Dedifferentiated amniotic fluid mesenchymal stem cell (primary cell): ENCODE results near the gene C10orf105.

Source experiments
- DNase-seq: peaks from one replicate; pipeline ENCODE4 v3.0.0-alpha.2; 2016; ENCODE audit errors: extremely low spot score

C10orf105 gene

DNA sequence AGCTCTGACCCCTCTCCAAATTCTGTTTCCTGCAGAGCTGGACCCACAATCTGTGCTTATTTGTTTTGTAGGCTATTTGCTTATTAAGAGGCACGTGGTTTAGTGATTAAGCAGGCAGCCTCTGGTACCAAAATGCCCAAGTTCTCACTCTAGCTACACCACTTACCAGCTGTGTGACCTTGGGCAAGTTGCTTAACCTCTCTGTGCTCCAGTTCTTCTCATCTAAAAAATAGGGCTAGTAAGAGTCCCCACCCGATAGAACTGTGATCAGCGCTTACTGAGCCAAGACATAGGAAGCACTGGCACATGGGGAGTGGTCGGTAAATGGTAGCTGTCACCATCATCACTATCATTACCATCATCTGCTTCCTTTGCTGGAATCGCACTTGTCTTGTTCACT is 20.8 kb downstream of the C10orf105 start:
- DNase-seq: no peak

DNA sequence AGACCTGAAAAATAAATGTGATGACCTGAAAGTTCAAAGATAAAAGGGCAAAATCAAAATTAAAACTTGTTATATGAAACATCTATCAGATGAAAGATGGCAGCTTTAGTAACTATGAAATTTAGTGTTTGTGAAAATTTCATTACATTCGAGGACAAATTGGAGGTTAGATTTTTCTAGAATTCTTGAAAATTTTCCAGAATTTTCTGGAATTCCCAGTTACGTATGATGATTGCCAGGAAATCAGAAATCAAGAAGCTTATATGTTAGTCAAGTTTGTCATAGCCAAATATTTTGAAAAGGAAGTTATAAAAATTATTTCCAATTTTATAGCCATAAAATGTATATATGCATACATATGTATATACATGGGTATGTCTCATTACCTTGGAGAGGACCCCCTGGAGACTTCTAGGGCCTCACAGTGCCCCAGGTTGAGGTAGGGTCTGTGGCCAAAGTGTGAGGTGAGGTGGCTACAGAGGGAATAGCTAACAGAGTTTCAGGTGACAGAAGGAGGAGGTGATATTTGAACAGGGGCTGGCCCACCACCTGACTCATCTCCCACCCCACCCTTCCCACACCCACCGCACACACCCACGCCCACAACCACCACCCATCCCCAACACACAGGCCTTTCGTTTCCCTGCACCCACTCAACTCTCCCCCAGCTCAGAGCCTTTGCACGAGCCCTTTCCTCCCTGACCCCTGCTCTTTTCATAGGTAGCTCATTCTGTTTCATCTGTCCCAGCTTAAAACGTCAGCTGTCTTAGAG is 21.5 kb downstream of the C10orf105 start:
- no peak for DNase-seq

DNA sequence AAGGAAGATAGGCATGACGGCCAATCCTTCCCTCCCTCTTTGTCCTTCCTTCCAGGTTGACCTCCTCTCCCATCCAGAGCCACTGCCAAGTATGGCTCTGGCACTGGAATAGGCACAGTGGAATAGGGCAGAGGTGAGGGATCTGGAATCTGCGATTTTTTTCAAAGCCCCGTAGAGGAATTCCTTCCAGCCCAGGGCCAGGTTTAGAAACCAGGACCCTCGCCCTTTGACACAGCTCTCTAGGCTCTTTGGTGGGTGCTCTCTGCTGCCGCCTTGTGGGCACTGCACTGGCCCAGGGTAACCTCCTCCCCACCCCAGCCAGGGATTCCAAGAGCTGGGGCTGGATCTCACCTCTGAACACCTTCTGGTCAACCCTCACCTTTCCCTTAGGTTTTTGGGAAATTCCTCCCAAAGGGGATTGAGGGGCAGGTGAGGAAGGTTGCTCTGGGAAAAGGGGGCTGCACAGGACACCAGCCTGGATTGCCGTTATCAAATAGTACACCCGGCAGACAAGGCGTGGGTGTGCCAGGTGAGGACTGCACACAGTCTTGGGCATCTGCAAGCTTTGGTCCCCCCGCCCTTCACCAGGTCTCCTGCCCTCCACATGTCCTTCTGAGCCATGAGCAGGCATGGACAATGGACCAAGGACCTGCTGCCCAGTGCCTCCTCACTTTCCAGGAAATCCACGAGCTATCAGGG is 22.8 kb downstream of the C10orf105 start:
- no peak for DNase-seq

DNA sequence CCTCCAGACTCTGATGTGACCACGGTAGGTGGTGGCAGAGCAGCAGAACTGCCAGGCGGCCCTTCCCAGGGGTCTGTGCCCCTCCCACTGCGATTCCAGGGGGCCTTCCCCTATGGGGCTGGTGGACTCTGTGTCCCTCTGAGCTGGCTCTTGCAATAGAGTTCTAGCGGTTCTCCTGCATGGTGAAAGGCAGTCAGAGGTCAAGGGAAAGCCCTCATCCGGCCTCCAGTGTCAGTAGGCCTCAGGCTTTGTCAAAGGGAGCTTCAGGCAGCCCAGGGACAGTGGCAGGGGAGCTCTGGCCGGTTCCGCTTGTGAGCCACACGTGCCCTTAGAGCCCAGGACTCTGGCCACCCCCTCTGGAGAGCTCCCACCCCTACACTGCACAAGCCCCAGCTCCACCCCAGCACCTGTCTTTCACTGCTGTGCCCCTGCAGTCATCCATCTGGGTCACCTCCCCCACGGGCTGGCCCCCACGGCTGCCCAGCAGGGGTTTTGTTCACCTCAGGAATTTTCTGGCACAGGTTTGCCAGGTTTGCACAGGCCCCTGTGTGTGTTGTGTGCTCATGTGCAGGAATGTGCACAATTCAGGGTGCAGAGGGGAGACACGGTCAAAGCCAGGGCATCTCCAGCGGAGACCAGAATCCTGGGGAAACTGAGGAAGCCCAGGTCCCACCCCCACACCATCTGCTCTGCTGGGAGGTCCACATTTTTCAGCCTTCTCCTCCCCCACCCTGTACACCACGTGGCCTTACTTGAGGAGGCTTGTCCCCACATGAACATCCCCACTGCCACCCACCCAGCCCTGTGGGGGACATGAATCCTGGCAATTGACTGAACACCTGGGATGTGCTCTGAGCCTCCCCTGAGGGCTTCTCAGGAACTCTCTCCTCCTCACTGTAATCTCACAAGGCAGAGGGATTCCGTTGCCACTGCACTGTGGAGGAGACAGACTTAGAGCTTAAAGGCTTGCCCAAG is 23.8 kb downstream of the C10orf105 start:
- no peak for DNase-seq

DNA sequence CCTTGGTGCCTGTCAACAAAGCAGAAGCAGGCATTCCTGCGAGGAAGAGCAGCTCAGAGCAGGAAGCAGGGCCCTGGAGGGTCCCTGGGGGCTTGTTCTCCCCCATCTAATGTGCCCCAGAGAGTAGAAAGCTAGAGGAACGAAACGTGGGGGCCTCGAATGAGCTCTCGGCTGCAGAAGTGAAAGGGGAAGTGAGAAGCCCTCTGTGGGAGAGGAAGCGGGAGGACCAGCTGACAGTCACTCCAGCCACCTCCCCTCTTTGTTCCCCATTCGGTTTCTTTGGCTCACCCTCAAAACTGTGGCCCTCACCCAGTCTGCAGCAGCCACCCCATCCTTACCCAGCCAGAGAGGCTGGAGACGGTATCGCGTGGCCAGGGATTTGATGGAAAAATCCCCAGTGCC is 25.0 kb downstream of the C10orf105 start:
- no peak for DNase-seq

DNA sequence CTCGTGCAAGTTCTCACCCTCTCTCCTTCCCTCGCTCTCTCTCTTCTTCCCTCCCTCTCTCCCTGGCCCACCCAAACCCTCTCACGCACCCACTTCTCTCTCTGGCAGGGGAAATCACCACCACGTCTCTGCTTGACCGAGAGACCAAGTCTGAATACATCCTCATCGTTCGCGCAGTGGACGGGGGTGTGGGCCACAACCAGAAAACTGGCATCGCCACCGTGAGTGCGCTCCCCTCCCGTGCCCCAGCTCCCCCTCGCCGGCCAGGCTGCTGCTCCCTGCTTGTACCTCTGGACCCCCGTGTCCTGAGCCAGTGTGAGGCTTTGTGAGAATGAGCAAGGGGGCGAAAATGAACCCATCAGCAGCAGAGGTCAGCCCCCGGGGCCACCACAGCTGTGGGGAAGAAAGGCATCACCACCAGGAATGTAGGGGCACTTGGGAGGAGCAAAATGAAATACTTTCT is 25.5 kb downstream of the C10orf105 start:
- DNase-seq: no peak

DNA sequence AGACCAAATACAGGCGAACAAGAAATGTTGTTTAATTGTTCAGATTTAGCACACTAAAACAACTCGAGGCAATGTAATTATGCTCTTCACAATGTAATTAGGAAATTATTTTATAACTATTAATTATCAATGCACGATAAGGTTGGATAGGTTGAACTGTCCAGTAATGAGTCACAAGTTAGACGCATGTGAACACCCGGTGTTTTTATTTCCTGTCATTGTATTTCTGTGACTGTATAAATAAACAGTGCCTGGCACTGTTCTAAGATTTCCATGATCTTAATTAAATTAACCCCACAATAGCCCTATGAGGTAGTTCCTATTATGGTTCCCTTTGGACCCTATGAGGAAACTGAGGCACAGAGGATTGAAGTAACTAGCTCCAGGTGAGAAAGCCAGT is 26.2 kb downstream of the C10orf105 start:
- DNase-seq: no peak

DNA sequence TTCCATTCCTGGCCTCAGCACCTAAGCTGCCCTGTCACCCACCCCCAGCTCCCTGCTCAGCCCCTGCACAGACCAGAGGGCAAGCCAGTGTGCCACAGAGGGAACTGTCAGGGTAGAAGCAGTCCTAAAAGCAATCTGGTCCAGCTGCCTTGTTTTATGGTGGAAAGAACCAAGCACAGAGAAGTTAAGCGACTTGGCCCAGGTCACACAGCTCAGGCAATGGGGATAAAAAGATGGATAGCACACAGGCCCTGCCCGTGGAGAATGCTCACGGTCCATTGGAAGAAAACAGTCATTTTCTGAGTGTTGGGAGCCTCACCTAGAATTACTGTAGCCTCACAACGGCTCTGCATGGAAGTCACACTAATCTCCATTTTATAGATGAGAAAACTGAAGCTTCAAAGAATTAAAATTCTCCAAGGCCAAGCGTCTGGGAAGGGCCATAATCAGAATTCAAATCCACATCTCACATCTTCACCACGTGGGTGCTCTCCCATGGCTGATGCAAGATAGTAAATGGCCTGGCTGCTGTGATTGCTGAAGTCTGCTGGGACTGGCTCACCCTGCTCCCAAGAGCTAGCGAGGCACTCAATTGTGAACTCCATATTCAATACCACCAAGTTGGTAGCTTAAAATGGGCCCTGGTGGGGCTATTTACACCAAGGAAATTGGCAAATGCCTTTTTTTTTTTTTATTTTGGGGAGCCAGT is 26.8 kb downstream of the C10orf105 start:
- DNase-seq: no peak

DNA sequence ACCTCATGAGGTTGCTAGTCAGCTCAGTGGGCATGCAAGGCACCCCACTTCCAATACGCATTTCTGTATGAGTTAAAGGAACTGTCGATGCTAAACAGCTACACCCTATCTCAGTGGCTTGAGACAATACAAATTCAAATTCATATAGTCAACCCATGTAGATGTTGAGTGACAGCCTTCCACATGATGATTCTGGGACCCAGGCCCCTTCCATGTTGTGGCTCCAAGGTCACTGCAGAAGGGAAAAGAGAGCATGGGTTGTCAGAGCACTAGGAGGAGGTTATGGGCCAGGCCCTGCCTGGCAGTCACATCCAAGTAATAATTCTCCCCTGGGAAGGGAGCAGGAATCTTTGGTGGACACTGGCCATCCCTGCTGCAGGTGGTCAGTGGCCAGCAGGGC is 28.2 kb downstream of the C10orf105 start:
- DNase-seq: no peak

DNA sequence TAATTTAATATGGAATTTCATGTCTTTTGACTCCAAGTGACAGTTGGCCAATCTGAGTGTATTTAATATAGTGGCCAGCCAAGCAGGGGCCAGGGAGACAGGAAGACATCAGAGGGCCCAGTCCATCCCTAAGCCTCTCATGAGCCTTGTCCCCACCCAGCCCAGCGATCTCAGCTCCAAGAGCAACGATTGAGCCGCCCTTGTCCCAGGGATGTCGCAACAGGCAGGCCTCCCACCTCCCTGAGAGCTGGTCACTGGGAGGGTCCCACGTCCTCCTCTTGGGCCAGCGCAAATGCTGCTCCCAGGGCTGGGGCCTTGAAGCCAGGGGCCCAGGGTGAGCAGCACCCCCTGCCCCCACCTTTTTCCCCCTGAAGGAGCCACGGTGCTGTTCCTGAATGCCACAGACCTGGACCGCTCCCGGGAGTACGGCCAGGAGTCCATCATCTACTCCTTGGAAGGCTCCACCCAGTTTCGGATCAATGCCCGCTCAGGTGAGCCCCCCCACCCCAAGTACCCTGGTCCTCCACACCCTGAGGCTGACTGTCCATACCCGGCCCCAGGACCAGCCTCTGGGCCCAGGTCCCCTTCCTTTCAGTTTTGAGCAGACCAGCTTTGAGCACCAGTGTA is 29.4 kb downstream of the C10orf105 start:
- no peak for DNase-seq

DNA sequence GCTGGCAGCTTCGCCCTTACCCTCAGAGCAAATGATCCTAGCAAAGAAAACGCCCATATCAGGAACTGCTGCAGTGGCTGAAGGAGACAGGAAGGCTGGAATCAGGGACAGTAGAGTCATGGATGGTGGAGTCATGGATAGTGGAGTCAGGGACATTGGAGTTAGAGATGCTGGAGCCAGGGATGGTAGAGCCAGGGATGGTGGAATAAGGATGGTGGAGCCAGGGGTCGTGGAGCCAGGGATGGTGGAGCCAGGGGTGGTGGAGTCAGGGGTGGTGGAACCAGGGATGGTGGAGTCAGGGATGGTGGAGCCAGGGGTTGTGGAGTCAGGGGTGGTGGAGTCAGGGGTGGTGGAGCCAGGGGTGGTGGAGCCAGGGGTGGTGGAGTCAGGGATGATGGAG is 31.3 kb downstream of the C10orf105 start:
- no peak for DNase-seq

DNA sequence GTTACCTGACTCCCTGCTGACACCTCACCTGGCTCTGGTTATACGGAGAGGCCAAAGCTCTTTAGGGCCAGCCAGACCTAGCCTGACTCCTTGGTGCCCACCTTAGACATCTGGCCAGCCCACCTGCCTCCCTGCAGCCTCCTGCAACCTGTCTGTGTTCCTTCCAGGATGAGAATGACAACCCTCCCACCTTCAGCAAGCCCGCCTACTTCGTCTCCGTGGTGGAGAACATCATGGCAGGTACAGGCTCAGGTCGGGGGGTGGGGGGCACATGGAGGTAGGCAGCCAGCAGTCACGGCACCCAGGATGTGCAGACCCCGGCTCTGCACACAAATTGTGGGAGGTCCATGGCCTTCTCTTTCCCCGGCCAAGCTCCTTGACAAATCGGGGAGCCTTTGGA is 32.1 kb downstream of the C10orf105 start:
- DNase-seq: no peak

DNA sequence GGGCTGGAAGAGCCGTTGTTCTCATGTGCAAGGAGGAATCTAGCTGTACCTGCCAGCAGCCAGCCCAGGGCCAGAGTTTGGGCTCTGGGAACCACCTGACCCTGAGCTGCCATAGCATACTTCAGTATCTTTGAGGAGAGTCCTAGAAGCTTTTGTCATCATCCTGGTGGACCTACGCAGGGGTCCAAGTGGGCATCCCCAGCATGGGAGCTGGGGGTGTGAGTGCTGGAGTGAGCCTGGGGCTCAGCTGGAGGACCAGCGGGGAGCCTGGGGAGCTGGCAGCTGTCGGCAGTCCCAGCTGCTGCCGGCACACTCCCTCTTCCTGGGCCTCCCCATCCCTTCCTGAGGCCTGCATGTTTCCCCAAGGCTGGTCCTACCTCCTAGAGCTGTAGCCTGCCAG is 32.5 kb downstream of the C10orf105 start:
- DNase-seq: no peak

DNA sequence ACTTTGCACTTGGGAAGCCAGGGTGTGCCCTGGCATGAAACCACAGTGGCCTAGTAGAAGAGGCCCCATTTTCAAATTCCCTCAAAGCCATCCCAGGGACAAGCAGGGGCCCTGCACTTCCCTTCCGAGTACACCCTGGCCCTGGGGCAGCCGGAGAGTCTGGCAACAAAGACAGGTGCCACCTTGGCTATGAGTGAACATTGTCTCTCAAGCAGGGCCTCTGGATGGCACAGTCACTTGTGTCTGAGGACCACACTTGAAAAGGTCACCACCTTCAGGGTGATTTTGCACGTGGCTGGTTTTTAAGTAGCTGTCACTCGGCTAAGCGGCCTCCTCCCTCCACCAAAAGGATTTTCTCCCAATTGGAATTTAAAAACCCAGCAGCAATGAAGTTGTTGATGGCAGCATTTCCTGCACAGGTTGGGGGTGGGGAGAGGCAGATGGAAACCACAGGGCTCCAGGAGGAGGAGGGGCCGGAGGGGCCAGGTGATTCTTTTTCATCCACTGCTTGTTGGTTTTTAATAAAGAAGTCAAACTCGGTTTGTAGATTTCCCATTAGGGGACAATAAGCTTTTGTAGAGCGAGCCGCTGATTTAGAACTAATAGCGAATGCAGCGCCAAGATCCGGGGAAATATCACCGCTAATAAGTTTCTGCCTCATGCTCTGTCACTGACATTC is 33.9 kb downstream of the C10orf105 start:
- no peak for DNase-seq

DNA sequence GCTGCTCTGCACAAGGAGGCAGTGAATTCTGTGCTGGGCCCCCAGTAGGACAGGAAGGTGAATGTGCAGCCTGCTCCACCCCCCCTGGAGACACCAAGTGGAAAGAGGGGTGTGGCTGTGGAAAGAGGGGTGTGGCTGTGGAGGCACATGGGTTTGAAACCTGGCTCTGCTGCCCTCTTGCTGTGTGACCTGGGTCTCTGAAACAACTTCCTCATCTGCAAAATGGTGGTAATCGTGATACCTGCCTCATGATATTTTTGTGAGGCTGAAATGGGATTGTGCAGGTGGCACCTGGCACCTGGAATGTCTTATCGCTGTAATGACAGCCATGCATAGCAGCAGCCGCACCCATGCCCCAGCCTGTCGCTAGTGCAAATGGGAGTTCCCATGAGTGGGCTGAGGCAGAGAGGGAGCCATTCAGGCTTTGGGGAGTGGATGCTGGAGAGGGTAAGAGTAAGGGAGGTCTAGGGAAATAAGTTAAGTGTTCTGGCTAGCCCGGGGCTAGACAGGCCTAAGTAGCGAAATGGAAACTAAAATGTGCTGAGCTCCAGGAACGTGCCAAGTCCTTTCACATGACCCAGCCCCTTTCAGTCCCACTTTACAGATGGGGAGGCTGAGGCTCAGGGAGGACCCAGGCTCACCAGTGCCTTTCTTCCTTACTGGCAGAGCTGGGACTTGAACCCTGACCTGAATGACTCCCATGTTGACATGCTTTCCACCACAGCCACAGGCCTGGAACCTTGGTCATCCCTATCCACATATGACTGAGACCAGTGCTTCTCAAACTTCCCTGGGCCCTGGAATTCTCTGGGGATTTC is 35.0 kb downstream of the C10orf105 start:
- no peak for DNase-seq

DNA sequence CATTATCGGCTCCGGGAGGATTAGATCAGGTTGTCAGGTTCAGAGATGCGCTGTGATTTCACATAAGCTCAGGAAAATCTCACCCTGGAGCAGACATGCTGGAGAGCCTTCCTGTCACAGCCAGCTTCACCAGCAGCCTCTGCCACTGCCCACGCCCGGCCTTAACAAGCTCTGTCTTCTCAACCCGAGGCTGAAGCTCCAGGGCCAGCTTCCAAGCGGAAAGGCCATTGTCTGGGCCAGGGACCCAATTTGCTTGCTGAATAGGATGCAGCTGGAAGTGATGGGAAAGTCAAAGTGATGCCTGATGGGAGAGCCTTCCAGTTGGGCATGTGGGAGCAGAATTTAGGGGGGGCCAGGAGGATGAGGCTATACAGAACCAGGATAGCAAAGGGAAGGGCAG is 36.3 kb downstream of the C10orf105 start:
- no peak for DNase-seq

DNA sequence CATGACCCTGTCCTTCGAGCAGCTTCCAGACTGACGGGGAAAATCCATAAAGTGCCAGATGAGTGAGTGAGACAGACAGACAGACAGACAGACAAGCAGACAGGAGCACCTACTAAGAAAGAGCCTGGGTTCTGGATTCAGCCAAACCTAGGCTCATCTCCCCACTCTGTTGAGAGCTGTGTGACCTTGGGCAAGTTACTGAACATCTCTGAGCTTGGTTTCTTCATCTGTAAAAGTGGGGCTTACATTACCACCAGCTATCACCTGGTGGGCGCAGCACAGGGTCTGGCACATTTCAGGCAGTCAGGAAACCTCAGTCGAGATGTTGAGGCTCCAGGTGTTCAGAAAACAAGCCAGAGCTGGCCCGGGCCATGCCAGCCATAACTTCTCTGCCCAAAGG is 37.6 kb downstream of the C10orf105 start:
- no peak for DNase-seq

DNA sequence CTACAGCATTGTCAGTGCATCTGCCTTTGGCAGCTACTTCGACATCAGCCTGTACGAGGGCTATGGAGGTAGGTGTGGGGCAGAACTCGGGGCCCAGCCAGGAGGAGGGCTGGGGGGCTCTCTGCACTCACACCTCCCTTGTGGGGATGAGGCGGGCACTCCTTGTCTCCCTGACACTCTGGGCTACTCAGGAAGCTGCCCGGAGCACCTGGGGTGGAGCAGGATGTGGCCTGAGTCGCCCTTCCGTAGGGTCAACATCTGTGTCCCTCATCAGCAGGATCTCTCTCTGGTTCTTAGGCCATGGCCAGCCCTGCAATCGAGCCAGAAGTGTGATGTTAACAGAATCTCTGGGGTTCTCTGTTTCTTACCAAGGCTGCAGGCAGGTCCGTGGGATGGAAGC is 40.2 kb downstream of the C10orf105 start:
- DNase-seq: no peak

DNA sequence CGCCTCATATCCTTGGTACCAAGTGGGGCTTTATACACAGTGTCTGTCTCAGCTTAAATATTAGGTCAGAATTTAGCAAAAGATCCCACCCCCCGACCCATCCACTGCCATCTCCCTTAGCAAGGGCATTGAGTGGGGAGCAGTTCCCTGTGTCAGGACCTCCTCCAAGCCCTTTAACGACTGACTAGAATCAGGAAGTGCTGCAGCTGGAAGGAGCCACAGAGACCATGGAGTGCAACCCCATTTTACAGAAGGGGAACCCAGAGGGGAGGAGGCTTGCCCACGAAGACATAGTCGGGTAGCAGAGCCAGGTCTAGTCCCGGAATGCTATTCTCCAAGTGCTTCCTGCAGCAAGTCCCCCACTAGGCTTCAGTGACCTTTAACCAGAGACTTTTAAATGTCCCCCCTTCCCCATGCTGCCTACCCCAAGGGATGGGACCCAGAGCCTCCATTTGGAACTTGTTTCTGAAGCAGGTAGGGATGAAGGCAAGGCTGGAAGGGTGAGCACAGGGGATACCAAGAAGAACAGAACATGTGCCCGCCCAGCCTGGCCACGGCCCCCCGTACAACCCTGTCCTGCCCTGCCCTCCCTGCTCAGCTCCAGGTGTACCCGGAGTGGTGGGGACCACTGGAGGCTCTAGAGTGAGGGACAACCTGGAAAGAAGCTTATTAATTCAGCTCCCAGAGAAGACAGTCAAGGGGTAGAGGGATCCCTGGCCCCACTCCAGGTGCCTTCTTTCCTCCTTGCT is 41.3 kb downstream of the C10orf105 start:
- no peak for DNase-seq
